Aorta (tissue), 5 donors: Measurements from ENCODE around the gene PPP2R3C. TPM values are rescaled to one million over a fixed set of nuclear protein-coding genes. Genes with fewer than 3 reads are reported as not detected.
"Not testable (repeated sequence)": the region's sequence is repeated elsewhere in the genome, so short reads cannot be mapped to it uniquely, and the experiment has no call there.

ENCODE experiments used
- ATAC-seq: fragments of 200-7000 bp; cut with Tn5 transposase; one replicate; pipeline ENCODE4 v1.9.1; 2022; ENCODE audit warnings: moderate library complexity; ENCODE audit not compliant: low FRiP score
- DNase-seq, 2 donors: peaks; one replicate each; pipeline ENCODE4 v3.0.0-alpha.2; 2020
- H3K27ac ChIP-seq, 2 donors: one replicate each; pipeline ENCODE4 v1.5.1; 2013; ENCODE audit warnings: low read length in 2 of 2, mild to moderate bottlenecking in 2 of 2, moderate library complexity in 2 of 2, control low read depth in 1 of 2, inconsistent platforms in 1 of 2, low read depth in 1 of 2
- H3K27me3 ChIP-seq, 2 donors: one replicate each; pipeline ENCODE4 v1.6.1; 2013; ENCODE audit warnings: control low read depth in 1 of 2, low read length in 1 of 2, mild to moderate bottlenecking in 1 of 2, moderate library complexity in 1 of 2; ENCODE audit not compliant: insufficient read depth in 2 of 2, control insufficient read depth in 1 of 2
- H3K36me3 ChIP-seq, 2 donors: one replicate each; pipeline ENCODE4 v1.6.1; 2013; ENCODE audit warnings: control low read depth in 1 of 2, low read length in 1 of 2, mild to moderate bottlenecking in 1 of 2; ENCODE audit not compliant: insufficient read depth in 2 of 2, control insufficient read depth in 1 of 2
- H3K4me1 ChIP-seq, 2 donors: one replicate each; pipeline ENCODE4 v1.6.1; 2013; ENCODE audit warnings: low read length in 2 of 2, control low read depth in 1 of 2, mild to moderate bottlenecking in 1 of 2, moderate library complexity in 1 of 2; ENCODE audit not compliant: insufficient read depth in 2 of 2, control insufficient read depth in 1 of 2
- H3K4me3 ChIP-seq, 2 donors: one replicate each; pipeline ENCODE4 v1.5.1; 2013; ENCODE audit warnings: low read length in 2 of 2, control low read depth in 1 of 2, mild to moderate bottlenecking in 1 of 2
- H3K9me3 ChIP-seq: one replicate; pipeline ENCODE4 v1.6.1; 2013; ENCODE audit warnings: mild to moderate bottlenecking, low read length; ENCODE audit not compliant: control insufficient read depth
- WGBS, 2 donors: extraction: QIAGEN DNeasy Blood & Tissue Kit; methylation state at CpG; one replicate each; pipeline ENCODE4 v1.1.7; 2013; 5-methylcytosine and 5-hydroxymethylcytosine counted together
- intact Hi-C, 2 donors: fragments of 100-400 bp; cut with DNase I; formaldehyde crosslinking; loops; one replicate each; pipeline versions ENCODE4 v1.14.2 to v1.15.0; 2022
- polyA plus RNA-seq, 2 donors: library from polyadenylated mRNA; stranded (reverse); fragments of 200-250 nt; gene quantifications; one replicate each; pipeline ENCODE4 v1.2.3, GENCODE V29; 2013
- total RNA-seq, 2 donors: library from RNA; stranded (reverse); fragmentation: NEBNext Ultra II Directional; extraction: Animal tissue kit (Norgen Biotek cat#: 25700); gene quantifications; one replicate each; pipeline ENCODE4 v1.2.1, GENCODE V29; 2021
- donor health status: healthy with polysubstance abuse.
- donor health status: Bipolar disorder and iron deficiency.
- donor health status: DM: no; HTN: no; CAD: no.
- donor health status: DM: no; HTN: no; CAD: no.
- donor health status: DM: yes; HTN: yes; CAD: no.

Gene PPP2R3C
- total and polyA plus RNA-seq, 4 donors = 33.1 to 63.2 (median 41.9) TPM

GRCh38 chr14:35088514-35088913 is 33.3 kb downstream of the PPP2R3C start:
- H3K27me3 ChIP-seq = no peaks in the 10 kb centered on the region
- DNase-seq (no peak), ATAC-seq (no peak)
- H3K4me3 ChIP-seq = no peak overlapping the region
- no peaks in the 10 kb centered on the region for H3K4me1 ChIP-seq
- H3K27ac ChIP-seq = no peak overlapping the region
- no peaks in the 10 kb centered on the region for H3K9me3 ChIP-seq
- H3K36me3 ChIP-seq = peaks cover 0 to 4% of the 10 kb centered on the region in 2 donors
- WGBS, 2 donors = 86 to 88% methylated on average over 2 of the region's 2 CpGs
- intact Hi-C loops = no loop called here

DNA sequence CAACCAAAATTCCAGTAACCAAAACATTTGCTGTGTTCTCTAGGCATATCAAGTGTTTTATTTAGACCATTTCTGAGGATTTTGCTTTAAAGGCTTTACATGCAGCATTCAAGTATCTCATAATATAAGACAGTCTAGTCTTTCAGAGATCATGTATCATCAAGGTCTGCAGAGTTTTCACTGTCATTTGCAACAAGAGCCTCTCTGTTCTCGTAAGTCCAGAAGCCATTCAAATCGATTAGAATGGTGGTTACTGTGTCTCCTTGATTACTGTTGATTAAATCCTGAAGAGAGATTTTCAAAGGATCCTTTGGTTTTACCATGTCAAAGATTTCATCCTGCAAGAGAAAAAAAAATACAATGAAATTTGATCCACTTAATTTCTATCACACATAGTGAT is 36.3 kb downstream of the PPP2R3C start:
- H3K27me3 ChIP-seq = no peaks in the 10 kb centered on the region
- H3K4me1 ChIP-seq = no peaks in the 10 kb centered on the region
- peaks cover 0 to 4% of the 10 kb centered on the region in 2 donors for H3K36me3 ChIP-seq
- H3K4me3 ChIP-seq = no peak overlapping the region
- H3K9me3 ChIP-seq = no peaks in the 10 kb centered on the region
- ATAC-seq = no peak
- intact Hi-C loops = no loop called here
- no peak for DNase-seq
- WGBS, 2 donors = 85 to 90% methylated on average over 2 of the region's 2 CpGs
- no peak overlapping the region for H3K27ac ChIP-seq

DNA sequence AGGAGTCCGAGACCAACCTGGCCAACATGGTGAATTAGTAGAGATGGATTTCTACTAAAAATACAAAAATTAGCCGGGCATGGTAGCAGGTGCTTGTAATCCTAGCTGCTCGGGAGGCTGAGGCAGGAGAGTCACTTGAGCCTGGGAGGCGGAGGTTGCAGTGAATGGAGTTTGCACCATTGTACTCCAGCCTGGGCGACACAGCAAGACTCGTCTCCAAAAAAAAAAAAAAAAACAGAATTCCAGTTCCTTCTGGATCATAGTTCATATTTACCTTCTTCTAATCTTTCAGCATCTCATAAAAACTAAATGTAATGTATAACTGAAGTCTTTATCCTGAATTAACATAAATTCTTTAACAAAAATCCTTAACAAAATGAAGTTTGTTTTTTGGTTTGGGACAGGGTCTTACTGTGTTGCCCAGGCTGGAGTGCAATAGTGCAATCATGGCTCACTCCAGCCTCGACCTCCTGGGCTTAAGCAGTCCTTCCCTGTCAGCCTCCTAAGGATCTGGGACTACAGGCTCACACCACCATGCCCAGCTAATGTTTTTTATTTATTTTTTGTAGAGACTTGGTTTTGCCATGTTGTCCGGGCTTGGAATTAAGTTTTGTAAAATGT is 38.1 kb downstream of the PPP2R3C start:
- Histone ChIP-seq H3K36me3 (peaks cover 2 to 4% of the 10 kb centered on the region in 2 donors), H3K27me3 (no peaks in the 10 kb centered on the region), H3K9me3 (no peaks in the 10 kb centered on the region), H3K4me1 (no peaks in the 10 kb centered on the region), H3K27ac (no peak overlapping the region), H3K4me3 (no peak overlapping the region)
- intact Hi-C loops = no loop called here
- ATAC-seq (no peak), DNase-seq (no peak)
- WGBS, 2 donors = 94 to 96% methylated on average over 8 of the region's 8 CpGs

DNA sequence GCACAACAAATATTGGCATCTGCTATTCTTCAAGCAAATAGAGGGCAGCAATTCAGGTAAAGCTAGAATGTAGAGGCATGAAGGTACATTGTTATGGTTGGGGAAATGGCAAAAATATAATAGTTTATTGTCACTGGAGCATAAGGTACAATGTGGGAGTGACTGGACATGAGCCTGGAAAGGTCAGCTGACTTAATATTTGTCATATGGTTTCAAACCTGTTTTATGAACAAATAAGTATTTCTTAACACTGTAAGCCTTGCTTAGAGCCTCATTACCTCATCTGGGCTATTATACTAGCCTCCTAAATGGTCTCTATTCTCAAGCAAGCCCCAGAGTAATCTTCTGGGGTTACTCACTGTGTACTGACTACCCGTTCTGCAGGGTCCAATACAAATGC is 42.0 kb downstream of the PPP2R3C start:
- intact Hi-C loops = no loop called here
- WGBS, 2 donors = 76 to 84% methylated on average over 1 of the region's 1 CpG
- ATAC-seq = no peak
- H3K9me3 ChIP-seq = no peaks in the 10 kb centered on the region
- no peak for DNase-seq
- no peak overlapping the region for H3K27ac ChIP-seq
- no peaks in the 10 kb centered on the region for H3K4me1 ChIP-seq
- H3K27me3 ChIP-seq = no peaks in the 10 kb centered on the region
- H3K4me3 ChIP-seq = no peak overlapping the region
- peaks cover 0 to 4% of the 10 kb centered on the region in 2 donors for H3K36me3 ChIP-seq

DNA sequence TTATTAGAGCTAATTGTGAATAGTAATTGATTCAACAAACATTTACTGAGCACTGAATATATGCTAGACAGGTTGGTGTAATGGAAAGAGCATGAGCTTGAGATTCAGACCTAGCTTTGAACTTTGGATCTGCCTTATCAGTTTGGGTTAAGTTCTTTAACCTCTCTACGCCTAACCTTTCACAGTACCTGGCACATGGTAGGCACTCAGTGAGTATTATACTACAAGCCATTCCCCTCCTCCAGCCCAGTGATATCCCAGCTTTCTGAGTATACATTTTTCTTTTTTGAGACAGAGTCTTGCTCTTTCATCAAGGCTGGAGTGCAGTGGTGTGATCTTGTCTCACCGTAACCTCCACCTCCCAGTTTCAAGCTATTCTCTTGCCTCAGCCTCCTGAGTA is 43.7 kb downstream of the PPP2R3C start:
- Histone ChIP-seq H3K27ac (no peak overlapping the region), H3K4me3 (no peak overlapping the region), H3K9me3 (no peaks in the 10 kb centered on the region), H3K36me3 (peaks cover 0 to 10% of the 10 kb centered on the region in 2 donors), H3K4me1 (no peaks in the 10 kb centered on the region), H3K27me3 (no peaks in the 10 kb centered on the region)
- ATAC-seq = no peak
- intact Hi-C loops = no loop called here
- WGBS, 2 donors = 91 to 97% methylated on average over 2 of the region's 2 CpGs
- DNase-seq = no peak

GRCh38 chr14:35073486-35073885 is 48.3 kb downstream of the PPP2R3C start:
- Histone ChIP-seq H3K27me3 (no peaks in the 10 kb centered on the region), H3K36me3 (peaks cover 2 to 12% of the 10 kb centered on the region in 2 donors), H3K4me3 (no peak overlapping the region), H3K4me1 (no peaks in the 10 kb centered on the region), H3K27ac (no peak overlapping the region), H3K9me3 (no peaks in the 10 kb centered on the region)
- 92 to 97% methylated on average over 1 of the region's 1 CpG for WGBS, 2 donors
- no peak for DNase-seq
- intact Hi-C loops = no loop called here
- no peak for ATAC-seq

- intact Hi-C loops = no loop called here
- ATAC-seq (no peak), DNase-seq (no peak)
- Histone ChIP-seq H3K36me3 (peaks cover 2 to 15% of the 10 kb centered on the region in 2 donors), H3K27me3 (no peaks in the 10 kb centered on the region), H3K9me3 (no peaks in the 10 kb centered on the region), H3K4me3 (no peak overlapping the region), H3K4me1 (no peaks in the 10 kb centered on the region), H3K27ac (no peak overlapping the region)
- 95 to 96% methylated on average over 3 of the region's 3 CpGs for WGBS, 2 donors
These were observed 49.6 kb downstream of the PPP2R3C start for GRCh38 chr14:35072226-35072625.

DNA sequence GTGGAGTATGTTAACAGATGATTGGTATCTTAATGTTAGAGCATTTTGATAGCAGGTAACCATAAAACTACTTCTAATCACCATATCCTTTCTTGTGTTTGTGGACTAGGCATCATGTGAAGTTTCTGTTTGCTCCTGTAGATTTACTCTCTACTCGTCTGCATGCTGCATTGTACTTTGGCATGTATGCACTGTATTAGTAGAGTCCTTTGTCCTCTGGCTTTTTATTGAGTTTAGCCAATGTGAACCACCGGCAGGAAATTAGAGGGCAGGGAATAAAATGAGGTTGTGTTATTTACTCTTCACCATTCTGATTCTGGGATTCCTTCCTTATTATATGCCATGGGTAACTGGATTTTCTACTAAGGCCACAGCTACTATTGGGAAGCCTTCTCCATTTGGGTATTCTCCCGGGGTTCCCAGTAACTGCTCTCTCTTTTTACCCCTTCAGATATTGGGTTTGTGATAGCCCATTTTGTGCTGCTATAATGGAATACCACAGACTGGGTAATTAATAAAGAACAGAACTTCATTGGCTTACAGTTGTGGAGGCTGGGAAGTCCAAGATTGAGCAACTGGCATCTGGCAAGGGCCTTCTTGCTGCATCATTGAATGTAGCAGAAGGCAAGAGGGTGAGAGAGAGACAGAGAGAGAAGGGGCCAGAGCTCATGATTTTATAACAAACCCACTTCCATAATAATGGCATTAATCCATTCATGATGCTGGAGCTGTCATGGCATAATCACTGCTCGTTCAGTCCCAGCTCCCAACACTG is 53.4 kb downstream of the PPP2R3C start:
- ATAC-seq (no peak), DNase-seq (no peak)
- Histone ChIP-seq H3K9me3 (no peaks in the 10 kb centered on the region), H3K4me1 (no peaks in the 10 kb centered on the region), H3K27ac (no peak overlapping the region), H3K36me3 (peaks cover 2 to 13% of the 10 kb centered on the region in 2 donors), H3K4me3 (no peak overlapping the region), H3K27me3 (no peaks in the 10 kb centered on the region)
- intact Hi-C loops = no loop called here
- 96 to 98% methylated on average over 4 of the region's 4 CpGs for WGBS, 2 donors

- WGBS, 2 donors = 93 to 94% methylated on average over 5 of the region's 5 CpGs
- H3K36me3 ChIP-seq = peaks cover 2 to 13% of the 10 kb centered on the region in 2 donors
- intact Hi-C loops = not testable (repeated sequence)
These were observed 56.1 kb downstream of the PPP2R3C start for GRCh38 chr14:35065731-35066130.

More at GRCh38 chr14:35065731-35066130, 56.1 kb downstream of the PPP2R3C start:
- H3K9me3 ChIP-seq, H3K27me3 ChIP-seq, DNase-seq, ATAC-seq, H3K4me1 ChIP-seq, H3K27ac ChIP-seq, H3K4me3 ChIP-seq: not testable (repeated sequence)
